ENCODE measurements around the gene NAIF1.

- TF ChIP-seq CTCF (IDR thresholded peaks at IDR 0.05) (no peak), ZNF138 (CRISPR knock-in tag; conservative IDR thresholded peaks at IDR 0.05) (no peak)
Observed at GRCh38 chr9:128106940-128107467, 39.9 kb upstream of the NAIF1 start.
